Cerebellar nuclear complex (tissue), 1 donor: ENCODE data around the gene RRBP1.
A peak's percentile ranks its signal among the peaks of the same experiment; 100 is the strongest.

Experiments used
- DNase-seq, 2 experiments: peaks; one replicate each; lab custom pipeline; 2025; lab: John Stamatoyannopoulos, UW

Gene RRBP1

DNA sequence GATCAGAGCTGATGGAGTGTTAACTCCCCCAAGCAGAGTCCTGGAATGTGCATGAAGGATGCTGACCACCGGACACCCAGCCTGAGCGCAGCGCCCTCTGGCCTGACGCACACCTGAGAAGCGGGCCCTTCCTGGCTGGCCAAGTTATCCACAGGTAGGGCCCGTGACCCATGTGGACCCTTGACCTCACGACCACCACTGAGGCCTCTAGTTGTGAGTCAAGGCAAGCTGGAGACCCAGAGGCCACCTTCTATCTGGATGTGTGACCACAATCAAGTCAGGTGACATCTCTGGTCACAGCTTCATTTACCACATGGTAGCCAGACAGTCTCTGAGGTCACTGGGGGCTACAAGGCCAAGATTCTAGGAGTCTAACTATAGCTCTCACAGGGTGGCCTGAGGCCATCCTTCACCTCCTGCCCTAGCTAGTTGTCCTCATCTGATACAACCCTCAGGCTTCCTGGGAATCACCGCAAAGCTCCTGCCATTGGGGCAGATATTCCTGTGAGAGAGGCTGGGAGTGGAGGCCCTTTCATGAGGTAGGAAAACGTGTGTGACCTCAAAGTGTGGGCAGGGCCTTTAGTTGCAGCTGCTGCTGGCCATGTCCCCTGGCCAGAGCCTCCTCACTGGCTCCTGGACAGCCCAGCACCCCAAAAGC, 59.1 kb downstream of the RRBP1 start:
- DNase-seq: no peak

DNA sequence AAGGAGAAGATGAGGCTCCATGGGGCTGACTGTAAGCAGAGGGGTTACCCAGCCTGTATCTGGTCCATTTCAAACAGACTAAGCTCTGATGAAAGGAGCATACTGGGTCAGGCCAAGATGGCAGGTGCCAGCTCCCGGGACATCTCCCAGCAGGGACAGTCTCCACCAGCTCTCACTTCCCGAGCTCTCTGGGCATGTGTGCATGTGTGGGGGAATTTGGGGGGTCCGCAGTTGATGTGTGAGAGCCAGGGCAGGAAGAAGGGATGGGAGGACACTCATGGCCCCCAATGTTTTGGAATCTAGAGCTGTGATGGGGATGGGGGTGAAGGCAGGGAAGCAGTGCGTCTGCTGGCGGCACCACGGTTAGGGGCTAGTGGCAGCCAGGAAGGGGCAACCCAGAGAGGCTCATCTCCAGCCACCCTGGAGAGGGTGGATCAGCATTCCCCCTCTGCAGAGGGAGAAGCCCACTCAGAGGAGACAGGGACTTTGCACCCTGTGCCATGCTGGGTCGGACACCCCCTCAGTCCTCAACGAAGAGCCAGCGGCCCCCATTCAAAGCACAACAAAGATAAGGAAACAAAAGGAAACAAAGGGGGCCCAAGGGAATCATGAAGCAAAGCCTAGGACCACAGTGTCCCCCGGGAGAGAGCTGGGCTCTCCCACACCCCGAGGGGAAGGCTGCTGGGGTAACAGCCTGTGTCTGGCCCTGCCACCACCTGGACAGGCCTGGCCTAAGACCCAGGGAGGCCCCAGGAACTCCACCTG, 59.8 kb downstream of the RRBP1 start:
- no peak for DNase-seq

DNA sequence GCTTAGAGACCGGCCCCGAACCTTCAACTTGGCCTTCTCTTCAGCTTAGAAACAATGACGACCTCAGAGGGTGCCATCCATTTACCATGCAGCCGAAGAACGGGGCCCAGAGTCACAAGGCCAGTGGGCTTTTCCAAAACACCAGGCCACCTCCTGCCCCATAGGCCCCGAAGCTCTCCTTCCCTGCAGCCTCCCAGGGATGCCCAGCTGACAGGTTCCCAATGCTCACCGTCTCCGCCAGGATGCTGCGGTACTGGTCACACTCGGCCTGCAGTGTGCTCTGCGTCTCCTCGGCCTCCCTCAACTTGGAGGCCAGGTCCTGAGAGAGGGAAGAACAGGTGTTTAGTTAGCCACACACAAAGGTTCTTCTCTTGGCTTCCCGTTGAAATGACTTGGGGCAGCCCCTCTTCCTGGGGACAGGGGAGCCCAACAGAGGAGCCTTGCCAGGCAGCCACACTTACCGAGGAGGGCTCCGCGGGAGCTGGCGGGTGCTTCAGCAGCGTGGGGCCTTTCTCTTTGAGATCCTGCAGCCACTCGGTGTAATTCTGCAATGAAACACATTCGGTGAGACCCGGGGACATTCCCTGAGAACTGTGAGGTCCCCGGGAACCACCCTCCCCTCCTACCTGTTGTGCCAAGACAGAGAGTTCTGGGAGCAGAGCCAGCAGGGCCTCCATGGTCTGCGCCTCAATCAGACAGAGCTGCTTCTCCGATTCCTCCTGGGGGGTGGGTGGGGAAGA, 60.6 kb downstream of the RRBP1 start:
- no peak for DNase-seq

DNA sequence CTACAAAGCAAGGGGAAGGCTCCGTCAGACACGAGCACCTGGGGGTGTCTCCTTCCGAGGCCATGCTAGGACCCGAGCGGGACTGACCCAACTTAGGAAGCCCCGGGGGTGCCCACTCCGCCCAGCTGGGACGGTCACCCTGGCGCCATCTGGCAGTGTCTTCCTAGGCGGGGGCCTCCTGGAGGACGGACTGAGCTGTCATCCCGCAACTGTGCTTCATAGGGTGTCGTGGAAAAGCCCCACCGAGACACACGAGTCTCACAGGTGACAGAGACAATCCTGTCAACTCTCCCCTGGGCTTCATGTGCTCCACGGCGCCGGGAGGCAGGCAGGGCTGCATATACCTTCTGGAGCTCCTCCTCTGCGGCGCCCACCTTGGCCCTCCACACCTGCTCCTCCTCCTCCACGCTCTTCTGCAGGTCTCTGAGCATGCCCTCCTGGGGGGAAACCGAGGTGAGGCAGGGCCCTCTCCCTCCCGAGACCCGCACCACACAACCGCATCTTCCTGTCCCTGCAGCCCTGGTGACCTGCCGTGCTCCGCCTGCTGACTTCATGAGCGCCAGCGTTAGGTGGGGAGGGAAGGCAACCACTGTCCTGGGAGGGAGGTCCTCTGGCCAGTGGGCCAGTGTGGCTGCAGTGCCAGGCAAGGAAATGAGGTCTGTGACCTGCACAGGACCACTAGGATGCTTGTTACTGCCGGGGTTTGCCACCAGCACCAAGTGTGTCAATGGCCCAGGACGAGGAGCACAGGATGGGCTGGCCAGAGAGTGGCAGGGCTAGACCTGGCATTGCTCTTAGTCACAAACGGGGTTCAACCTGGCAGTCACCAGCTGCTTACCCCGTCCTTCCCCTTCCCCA, 61.4 kb downstream of the RRBP1 start:
- DNase-seq: no peak

DNA sequence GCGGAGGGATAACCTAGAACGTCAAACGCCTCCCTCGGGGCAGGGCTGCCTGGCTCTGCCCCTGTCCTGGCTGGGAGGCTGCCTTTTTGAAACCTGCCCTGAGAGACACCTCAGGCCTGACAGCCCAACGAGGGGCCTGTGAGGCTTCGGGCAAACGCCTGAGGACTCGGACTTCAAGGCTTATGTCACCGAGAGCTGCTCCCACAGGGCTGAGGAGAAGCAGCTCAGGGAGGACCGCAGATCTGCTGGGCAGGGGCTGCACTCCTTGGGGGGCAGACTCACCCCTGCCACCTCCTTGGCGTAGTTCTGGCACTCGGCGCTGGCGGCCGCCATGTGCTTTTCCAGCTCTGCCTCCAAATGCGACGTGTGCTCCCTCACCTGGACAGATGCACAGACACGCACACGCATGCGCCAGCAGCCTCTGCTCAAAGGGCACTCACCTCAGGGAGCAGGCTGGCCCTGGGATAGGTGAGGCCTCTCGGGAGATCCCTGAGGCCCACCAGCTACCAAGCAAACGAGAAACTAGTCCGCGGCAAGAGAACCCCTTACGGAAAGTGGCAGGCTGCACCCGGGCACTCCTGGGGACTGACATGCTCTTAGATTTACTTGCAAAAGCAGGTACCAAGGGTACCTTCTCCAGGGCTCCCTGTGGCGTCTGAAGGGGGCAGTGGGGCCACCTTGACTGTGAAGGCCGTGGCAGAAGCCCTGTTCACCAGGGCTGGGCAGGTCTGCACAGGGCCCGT, 62.5 kb downstream of the RRBP1 start:
- DNase-seq: no peak

DNA sequence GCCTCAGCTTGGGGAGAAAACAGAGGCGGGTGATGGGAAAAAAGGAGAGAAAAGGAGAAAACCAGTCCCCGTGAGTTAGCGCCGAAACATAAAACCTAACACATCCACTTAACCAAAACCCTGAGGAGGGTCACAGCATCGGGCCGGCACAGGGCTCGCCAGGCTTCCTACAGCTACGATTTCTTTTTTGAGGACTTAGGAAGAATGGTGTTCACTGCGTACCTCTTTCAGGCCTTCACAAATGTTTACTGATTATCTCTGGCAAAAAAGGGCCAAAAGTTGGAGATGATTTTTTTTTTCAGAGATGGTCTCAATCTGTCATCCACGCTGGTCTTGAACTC, 63.4 kb downstream of the RRBP1 start:
- no peak for DNase-seq

DNA sequence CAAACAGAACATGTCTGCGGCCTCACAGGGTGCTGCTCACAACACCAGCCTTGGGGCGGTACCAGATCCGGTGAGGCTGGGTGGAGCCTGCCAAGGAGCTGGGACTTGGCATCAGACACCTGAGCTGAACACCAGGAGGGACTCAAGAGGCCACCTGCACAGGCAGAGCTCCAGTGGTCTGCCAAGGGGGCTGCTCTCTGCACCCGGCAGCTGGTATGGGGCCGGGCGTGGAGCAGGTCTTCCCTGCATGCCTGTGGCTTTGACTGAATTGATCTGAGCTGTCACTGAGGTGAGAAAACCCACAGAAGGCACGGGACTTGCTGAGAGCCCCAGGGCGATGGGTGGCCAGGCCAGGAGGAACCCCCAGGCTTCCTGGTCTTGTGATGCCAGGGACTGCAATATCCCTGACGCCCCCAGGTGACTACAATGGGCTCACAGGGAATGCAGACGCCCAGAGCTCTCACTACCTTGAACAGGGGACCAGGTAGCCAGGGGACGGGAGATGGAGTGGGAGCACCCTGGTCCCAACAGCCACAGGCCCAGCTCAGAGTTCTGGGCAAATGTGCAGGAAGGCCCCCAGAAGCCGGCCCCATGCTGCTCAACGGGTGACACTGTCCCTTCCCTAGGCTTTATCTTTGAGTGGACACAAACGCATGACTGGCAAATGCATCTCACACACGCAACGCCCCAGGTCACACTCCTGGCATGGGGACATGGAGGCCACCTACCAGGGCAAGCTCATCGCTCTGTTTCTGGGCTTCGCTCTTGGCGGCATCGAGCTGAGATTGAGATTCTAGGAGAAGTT, 64.0 kb downstream of the RRBP1 start:
- peak in 1 of 2 experiments; percentile 6 for DNase-seq

DNA sequence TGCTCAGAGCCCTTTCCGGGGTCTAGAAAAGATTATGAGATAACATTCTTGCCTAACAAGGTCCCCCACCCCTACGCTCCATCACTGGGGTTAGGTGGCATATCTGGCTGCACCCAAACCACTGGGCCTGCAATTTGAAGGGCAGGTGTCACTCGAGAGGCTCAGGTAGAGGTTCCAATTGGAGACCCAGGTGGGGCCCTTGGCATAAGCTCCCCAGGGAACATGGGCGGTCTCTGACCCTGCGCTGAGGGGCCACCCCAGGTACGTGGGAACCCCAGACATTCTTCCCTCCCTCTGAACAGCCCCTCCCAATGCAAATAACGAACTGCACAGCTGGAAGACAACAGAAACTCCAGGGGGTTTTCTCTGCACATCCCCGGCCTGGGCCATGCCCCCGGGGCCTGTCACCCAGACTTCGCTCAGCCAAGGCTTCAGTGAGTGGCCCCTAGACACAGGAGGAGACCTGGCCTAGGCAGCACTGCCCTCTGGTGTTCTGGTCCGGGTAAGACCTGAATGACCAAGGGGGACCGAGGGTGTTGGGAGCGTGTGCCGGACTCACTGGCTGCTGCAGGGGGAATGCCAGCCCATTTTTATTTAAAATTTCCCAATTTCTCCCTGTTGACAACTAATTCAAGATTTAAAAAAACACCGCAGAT, 64.7 kb downstream of the RRBP1 start:
- DNase-seq: peak in 1 of 2 experiments; percentile 50

DNA sequence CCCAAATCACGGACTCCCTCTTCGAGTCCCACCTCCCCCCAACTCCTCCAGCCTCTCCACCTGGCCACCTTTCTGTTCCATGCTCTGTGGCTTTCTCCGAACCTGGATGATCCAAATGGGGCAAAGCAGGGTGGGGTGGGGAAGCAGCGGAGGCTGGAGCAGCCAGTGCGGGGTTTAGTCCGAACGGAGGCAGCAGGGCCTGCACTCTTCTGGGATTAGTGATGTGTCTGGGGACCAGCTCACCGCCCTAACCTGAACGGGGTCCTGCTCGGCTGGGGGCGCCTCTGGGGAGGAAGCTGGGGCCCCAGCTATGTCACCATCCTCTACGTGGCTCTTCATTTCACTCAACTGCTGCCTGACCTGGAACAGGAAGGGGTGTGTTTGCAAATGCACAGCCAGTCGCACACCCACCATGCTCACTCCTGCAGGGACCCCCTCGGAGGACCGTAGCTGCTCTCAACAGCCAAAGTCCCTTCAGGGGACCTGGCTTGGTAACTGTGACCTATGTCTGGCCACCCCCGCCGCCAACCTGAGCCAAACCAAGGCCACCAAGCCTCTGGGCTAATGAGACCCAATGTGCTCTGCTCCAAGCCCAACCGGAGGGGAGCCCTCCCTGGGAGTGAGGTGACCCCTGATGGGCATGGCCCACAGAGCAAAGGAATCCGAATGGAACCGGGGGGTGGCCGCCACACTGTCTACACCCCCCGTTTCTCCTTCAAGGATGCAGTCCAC, 65.4 kb downstream of the RRBP1 start:
- DNase-seq: no peak

DNA sequence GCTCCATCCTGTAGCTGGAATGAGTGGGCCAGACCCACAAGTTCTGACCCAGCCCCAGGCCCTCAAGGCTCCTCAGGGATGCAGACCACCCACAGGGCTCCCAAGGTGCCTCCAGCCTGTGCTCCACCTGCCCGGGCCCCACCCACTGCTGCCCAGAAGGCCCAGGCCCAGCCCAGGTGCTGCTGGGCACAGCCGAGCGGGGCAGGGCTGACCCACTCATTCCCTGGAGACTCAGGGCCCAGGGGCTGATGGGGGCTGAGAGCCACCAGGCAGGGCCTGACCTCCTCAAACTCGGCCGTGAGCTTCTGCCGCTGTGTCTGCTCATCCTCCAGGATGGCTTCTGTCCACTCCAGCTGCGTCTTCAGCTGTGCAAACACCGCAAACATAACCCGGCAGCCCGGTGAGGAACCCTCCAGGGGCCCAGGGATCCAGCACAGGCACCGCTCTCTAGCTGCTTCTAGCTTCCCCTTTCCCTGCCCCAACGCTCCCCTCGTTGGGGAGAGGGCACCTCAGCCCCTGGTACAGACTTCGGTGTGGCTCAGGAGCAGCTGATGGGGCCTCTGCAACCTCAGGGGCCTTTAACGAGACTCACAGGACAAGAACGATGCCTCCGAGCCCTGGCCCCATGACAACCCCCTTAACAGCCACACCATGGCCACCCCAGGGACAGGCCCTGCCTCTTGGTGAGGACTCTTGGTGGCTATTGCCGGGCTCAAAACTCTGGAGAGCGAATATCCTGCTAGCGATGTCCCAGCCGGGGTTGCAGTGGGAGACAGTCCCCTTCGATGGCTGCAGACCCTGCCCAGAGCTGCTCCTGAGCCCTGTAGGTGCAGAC, 66.2 kb downstream of the RRBP1 start:
- DNase-seq: no peak

DNA sequence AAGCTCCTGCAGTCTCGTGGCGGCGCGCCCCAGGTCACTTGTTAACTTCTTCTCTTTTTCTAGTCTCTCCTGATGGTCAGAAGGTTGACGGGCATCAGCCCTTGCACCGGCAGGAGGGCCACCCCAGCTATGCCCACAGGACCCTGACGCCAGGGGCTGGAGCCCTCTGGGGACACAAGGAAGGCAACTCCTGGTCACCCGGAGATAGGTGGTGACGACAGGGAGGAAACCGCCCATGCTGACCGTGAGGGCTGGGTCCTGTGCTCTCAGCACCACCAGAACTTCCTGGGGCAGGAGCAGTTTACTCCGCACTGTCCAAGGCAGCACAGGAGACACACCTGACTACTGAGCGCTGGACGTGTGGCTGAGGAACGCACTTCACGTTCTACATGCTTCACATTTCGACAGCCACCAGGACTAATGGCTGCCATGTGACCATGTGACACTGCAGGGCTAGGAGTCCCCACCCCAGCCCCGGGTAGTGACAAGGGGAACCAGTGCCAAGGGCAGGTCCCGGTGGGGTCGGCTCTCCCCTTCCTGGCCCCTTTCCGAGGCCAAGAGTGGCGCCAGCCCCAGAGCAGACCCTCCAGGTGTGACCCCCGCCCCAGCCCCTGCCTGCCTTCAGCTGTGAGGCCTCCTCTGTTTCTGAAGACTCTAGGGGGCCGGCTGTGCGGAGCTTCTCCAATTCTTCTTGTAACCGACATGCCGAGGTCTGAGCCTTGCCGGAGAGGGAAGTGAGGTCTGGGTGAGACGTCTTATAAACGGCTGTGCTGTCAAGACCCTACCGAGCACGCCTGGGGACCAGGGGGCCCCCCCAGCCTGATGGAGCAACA, 67.0 kb downstream of the RRBP1 start:
- no peak for DNase-seq

DNA sequence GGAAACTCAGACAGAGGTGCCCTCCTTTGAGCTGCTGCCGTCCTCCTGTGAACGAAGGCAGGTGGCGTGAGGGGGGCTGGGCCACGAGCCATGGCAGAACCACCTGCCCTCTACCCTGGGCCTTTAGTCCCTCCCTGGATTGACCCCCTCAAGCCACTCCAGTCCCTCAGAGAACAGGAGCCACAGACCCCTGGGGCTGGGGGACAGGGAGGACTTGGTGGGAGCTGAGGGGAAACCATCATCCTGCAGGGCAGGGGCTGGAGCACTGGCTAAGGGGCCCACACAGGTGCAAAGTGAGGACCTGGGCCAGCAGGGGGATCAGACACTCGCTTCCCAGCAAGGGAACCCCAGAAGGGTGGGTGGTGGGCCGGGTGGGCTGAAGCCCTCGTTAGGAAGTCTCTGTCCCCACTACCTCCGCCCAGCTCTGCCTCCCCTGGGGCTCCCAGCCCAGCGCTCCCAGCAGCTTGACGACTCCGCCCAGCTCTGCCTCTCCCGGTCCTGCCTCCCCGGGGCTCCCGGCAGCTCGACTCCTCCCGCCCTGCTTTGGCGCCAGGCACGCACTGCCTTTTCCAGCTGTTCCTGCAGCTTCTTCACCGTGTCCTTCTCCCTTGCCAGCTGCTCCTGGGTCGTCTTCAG, 67.7 kb downstream of the RRBP1 start:
- DNase-seq: no peak

DNA sequence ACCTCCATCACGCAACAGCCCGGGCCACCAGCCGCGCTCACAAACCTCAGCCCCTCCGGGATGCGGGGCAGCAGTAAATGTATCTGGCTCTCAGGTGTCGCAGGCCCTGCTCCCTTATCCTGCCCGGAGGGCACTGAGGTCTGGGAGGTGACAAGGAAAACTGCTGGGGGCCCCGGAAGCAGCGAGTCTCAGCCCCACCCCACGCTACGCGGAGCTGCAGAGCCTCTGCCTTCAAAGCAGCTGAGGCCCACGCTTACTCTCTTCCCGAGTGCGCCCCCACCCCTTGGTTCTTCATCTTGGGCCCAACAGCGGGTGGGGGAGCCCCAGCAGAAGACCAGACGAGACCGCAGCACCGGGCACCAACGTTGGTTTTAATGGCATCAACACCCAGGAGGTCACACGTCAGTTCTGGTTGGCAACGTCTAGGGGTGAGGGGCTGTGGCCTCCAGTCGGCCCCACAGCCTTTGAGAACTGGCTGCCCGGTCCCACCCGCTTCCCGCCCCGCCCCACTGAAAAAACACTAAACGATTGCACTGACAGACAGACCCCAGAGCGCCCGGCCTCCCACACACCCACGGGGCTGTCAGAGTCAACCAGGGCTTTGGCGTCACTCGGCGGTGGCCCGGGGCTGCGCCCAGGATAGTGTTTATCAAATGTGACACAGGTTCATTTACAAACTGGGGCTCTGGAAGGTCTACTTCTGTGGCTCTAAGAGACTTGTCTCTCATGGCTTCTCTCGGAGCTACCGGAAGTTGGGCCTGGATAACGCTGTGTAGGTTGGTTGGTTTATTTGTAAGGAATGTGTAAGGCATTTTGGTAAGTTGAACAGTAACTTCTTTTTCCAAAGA, 68.5 kb downstream of the RRBP1 start:
- no peak for DNase-seq

DNA sequence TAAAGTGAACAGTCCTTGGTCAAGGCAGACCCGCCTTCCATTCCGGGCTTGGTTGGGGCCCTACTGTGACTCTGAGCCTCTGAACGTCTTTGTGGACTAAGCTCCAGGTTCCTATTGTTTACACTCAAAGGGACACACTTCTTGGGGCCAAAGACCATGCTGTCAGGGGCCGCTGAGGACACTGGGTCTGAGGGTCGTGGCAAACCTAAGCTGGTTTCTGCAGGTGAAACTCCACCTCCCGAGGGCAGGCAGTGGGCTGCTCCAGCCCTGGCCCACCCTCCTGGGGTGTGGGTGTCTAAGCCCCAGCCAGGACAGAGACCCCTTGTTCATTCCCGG, 69.1 kb downstream of the RRBP1 start:
- DNase-seq: no peak

DNA sequence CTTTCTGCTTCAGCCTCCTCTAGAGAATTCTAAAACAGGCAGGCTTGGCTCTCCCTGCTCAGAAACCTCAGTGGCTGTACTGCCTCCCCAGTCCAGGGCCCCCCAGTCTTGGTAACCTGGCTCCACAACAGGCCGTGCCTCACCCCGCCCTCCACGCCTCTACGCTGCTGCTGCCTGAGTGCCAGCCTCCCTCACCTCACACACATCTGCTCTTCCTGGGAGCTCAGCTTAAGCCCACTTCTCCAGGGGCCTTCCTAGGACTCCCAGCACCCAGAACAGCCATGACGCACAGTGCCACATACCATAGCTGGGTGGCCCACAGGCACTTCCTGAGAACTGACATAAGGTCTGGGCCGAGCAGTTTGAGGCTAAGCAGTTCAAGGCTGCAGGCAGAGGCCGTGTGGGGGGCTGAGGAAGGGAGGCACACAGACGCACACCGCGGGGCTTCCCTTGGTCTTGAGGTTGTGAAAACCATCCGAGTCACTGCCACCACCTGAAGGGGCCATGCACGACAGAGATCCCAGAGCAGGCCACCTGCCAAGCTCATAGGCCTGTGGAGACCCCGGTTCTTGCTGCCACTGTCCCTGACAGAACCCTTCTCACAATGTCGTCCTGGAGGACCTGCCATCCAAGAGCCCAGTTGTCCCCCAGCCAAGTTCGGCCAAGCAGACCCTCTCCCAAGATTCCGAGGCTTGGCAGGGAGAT, 69.6 kb downstream of the RRBP1 start:
- no peak for DNase-seq
